Measurements from ENCODE around the gene FCER2.

FCER2 gene

GRCh38 chr19:7676854-7677253, 25.1 kb downstream of the FCER2 start, which contains the start of gene MCEMP1:
Gene MCEMP1, plus strand, starts transcription at chr19:7677090. Its CDS starts 31 bp downstream, at chr19:7677121.
- no peak for DNase-seq (ENCODE audit: low spot score)

GRCh38 chr19:7676376-7676775, 25.6 kb downstream of the FCER2 start:
- no peak for DNase-seq (ENCODE audit: low spot score)

- DNase-seq (ENCODE audit: low spot score): no peak
Measured at GRCh38 chr19:7674010-7675005, 27.6 kb downstream of the FCER2 start.

- DNase-seq (ENCODE audit: low spot score): no peak
Measured at GRCh38 chr19:7672522-7672921, 29.4 kb downstream of the FCER2 start.

- DNase-seq (ENCODE audit: low spot score): no peak
Measured at GRCh38 chr19:7670790-7671189, 31.1 kb downstream of the FCER2 start.

- DNase-seq (ENCODE audit: low spot score): no peak
Measured at GRCh38 chr19:7670150-7670783, 31.7 kb downstream of the FCER2 start.

- no peak for DNase-seq (ENCODE audit: low spot score)
Measured at GRCh38 chr19:7669641-7670040, 32.3 kb downstream of the FCER2 start.

- no peak for DNase-seq (ENCODE audit: low spot score)
Measured at GRCh38 chr19:7668842-7669241, 33.1 kb downstream of the FCER2 start, which contains the start of gene RETN. Gene RETN, plus strand, starts transcription at chr19:7669049. Its CDS starts 278 bp downstream, at chr19:7669327.

GRCh38 chr19:7665076-7665475, 36.9 kb downstream of the FCER2 start:
- no peak for DNase-seq (ENCODE audit: low spot score)

- no peak for DNase-seq (ENCODE audit: low spot score)
Measured at GRCh38 chr19:7663706-7664105, 38.2 kb downstream of the FCER2 start.

GRCh38 chr19:7662657-7663056, 39.3 kb downstream of the FCER2 start:
- DNase-seq (ENCODE audit: low spot score): no peak

GRCh38 chr19:7661744-7662538, 40.0 kb downstream of the FCER2 start:
- DNase-seq (ENCODE audit: low spot score): no peak

GRCh38 chr19:7658219-7658686, 43.7 kb downstream of the FCER2 start:
- DNase-seq (ENCODE audit: low spot score): no peak

GRCh38 chr19:7657131-7657751, 44.7 kb downstream of the FCER2 start:
- no peak for DNase-seq (ENCODE audit: low spot score)

GRCh38 chr19:7655581-7655980, 46.4 kb downstream of the FCER2 start:
- no peak for DNase-seq (ENCODE audit: low spot score)

GRCh38 chr19:7654401-7654800, 47.5 kb downstream of the FCER2 start:
- DNase-seq (ENCODE audit: low spot score): no peak

- DNase-seq (ENCODE audit: low spot score): peak; percentile 93
Measured at GRCh38 chr19:7652061-7652641, 49.8 kb downstream of the FCER2 start.

GRCh38 chr19:7650148-7650547, 51.8 kb downstream of the FCER2 start:
- DNase-seq (ENCODE audit: low spot score): no peak

- DNase-seq (ENCODE audit: low spot score): no peak
Measured at GRCh38 chr19:7648265-7649014, 53.5 kb downstream of the FCER2 start.

GRCh38 chr19:7647156-7647555, 54.8 kb downstream of the FCER2 start:
- DNase-seq (ENCODE audit: low spot score): no peak

GRCh38 chr19:7646426-7646700, 55.6 kb downstream of the FCER2 start:
- DNase-seq (ENCODE audit: low spot score): no peak

All from ecto neural progenitor cell (in vitro differentiated cells).